Keratinocyte (primary cell): Measurements from ENCODE around the gene DMRT3. TPM values are rescaled to one million over a fixed set of nuclear protein-coding genes. Genes with fewer than 3 reads are reported as not detected.
A peak's percentile ranks its signal among the peaks of the same experiment; 100 is the strongest.

Experiments used
- DNase-seq: peaks from one replicate; pipeline ENCODE4 v3.0.0-alpha.2; 2011; ENCODE audit warnings: low read depth, missing footprints, low spot score
- FAIRE-seq: peaks from 2 replicates; lab custom pipeline; 2011; peaks lifted over from hg19 to GRCh38; lab: Jason Lieb, UNC
- H2AFZ ChIP-seq: 2 replicates; pipeline ENCODE4 v1.6.0; 2012; ENCODE audit warnings: low read length, control low read depth, inconsistent platforms; ENCODE audit not compliant: control insufficient read depth
- H3K27ac ChIP-seq: 2 replicates; pipeline ENCODE4 v1.5.1; 2011; ENCODE audit warnings: low read length; ENCODE audit not compliant: control insufficient read depth, insufficient read depth
- H3K27me3 ChIP-seq: 3 replicates; pipeline ENCODE4 v1.6.0; 2011; ENCODE audit warnings: low read length; ENCODE audit not compliant: control insufficient read depth, insufficient read depth; ENCODE audit errors: extremely low read depth
- H3K36me3 ChIP-seq, 2 experiments: 2 replicates in 1 of 2; 3 replicates in 1 of 2; pipeline ENCODE4 v1.5.1; 2011; ENCODE audit warnings: low read length in 2 of 2, mild to moderate bottlenecking in 1 of 2; ENCODE audit not compliant: control insufficient read depth in 2 of 2, insufficient read depth in 2 of 2; ENCODE audit errors: extremely low read depth in 1 of 2
- H3K4me1 ChIP-seq: 3 replicates; pipeline ENCODE4 v1.5.1; 2011; ENCODE audit warnings: low read length; ENCODE audit not compliant: control insufficient read depth, insufficient read depth; ENCODE audit errors: extremely low read depth
- H3K4me2 ChIP-seq: 3 replicates; pipeline ENCODE4 v1.6.0; 2011; ENCODE audit warnings: low read depth, low read length; ENCODE audit not compliant: control insufficient read depth, insufficient read depth; ENCODE audit errors: extremely low read depth
- H3K4me3 ChIP-seq, 3 experiments: fragments of 200-600 bp in 1 of 3; sonication (generic) in 1 of 3; 2 replicates in 2 of 3; 3 replicates in 1 of 3; pipeline ENCODE4 v1.5.1; 2011 to 2016; ENCODE audit warnings: low read length in 3 of 3, mild to moderate bottlenecking in 3 of 3, control low read depth in 2 of 3, inconsistent platforms in 1 of 3, low read depth in 1 of 3, mixed read lengths in 1 of 3, mixed run types in 1 of 3, moderate library complexity in 1 of 3; ENCODE audit not compliant: control insufficient read depth in 2 of 3, insufficient read depth in 2 of 3; ENCODE audit errors: extremely low read depth in 1 of 3
- H3K79me2 ChIP-seq: 2 replicates; pipeline ENCODE4 v1.6.0; 2012; ENCODE audit warnings: low read length; ENCODE audit not compliant: control insufficient read depth, insufficient read depth
- H3K9ac ChIP-seq: 3 replicates; pipeline ENCODE4 v1.6.0; 2011; ENCODE audit warnings: low read length; ENCODE audit not compliant: control insufficient read depth, insufficient read depth; ENCODE audit errors: extremely low read depth
- H3K9me1 ChIP-seq: 3 replicates; pipeline ENCODE4 v1.6.0; 2011; ENCODE audit warnings: low read length; ENCODE audit not compliant: control insufficient read depth, insufficient read depth; ENCODE audit errors: extremely low read depth
- H3K9me3 ChIP-seq: 2 replicates; pipeline ENCODE4 v1.5.1; 2012; ENCODE audit warnings: low read depth, low read length; ENCODE audit not compliant: control insufficient read depth
- H4K20me1 ChIP-seq: 3 replicates; pipeline ENCODE4 v1.6.0; 2011; ENCODE audit warnings: low read length; ENCODE audit not compliant: control insufficient read depth, insufficient read depth; ENCODE audit errors: extremely low read depth
- CTCF ChIP-seq, 3 experiments: IDR thresholded peaks in 1 of 3; conservative IDR thresholded peaks in 1 of 3; optimal IDR thresholded peaks in 1 of 3; 2 replicates in 2 of 3; 3 replicates in 1 of 3; pipeline versions ENCODE3 to v1.5.1; 2011; ENCODE audit warnings: low read length in 3 of 3, mild to moderate bottlenecking in 3 of 3, moderate library complexity in 2 of 3, control low read depth in 1 of 3, inconsistent platforms in 1 of 3; ENCODE audit not compliant: insufficient read depth in 2 of 3; ENCODE audit errors: extremely low read depth in 1 of 3
- EZH2 ChIP-seq: IDR thresholded peaks from one replicate; pipeline ENCODE4 v1.6.1; 2012; ENCODE audit warnings: inconsistent platforms, mild to moderate bottlenecking, low read length, moderate library complexity
- dilution Hi-C: fragments of 300-500 bp; cut with MboI; formaldehyde crosslinking; loops from one replicate; pipeline ENCODE4 v1.7.0; 2020; ENCODE audit warnings: low sequenced_read_pairs; ENCODE audit not compliant: extremely low pct_ligation_motif_present
- polyA plus RNA-seq, 5 experiments: library from polyadenylated mRNA; depleted of rRNA in 3 of 5; stranded (reverse) in 3 of 5; stranded (forward) in 1 of 5; unstranded in 1 of 5; fragments of >200 nt; gene quantifications; 1 replicate in 1 of 5; 2 replicates in 3 of 5; 3 replicates in 1 of 5; pipeline versions ENCODE4 v1.2.1 to v1.2.3, GENCODE V29; 2011 to 2012; ENCODE audit warnings: missing spikeins in 2 of 5, low read depth in 1 of 5, low replicate concordance in 1 of 5

The DMRT3 gene
- polyA plus RNA-seq, 1 donor (not counting 4 experiments of a cell fraction or from before 2014, with no cell fraction given): not detected

GRCh38 chr9:974996-975739 lies 1.3 kb upstream of the DMRT3 start:
- peaks cover 3% of the 10 kb centered on the region for H3K9me3 ChIP-seq
- H3K27me3 ChIP-seq: peaks cover 97% of the 10 kb centered on the region
- H3K9ac ChIP-seq: no peak overlapping the region
- no peaks in the 10 kb centered on the region for H3K36me3 ChIP-seq
- TF ChIP-seq CTCF (optimal IDR thresholded peaks at IDR 0.05 in 1 of 3, IDR thresholded peaks at IDR 0.05 in 1 of 3, conservative IDR thresholded peaks at IDR 0.05 in 1 of 3; ENCODE audit: extremely low read depth in 1 of 3, insufficient read depth in 2 of 3, low read length in 3 of 3) (no peak), EZH2 (peak; percentile 20)
- no peaks in the 10 kb centered on the region for H3K4me1 ChIP-seq
- no peak overlapping the region for H3K27ac ChIP-seq
- H3K79me2 ChIP-seq: no peaks in the 10 kb centered on the region
- dilution Hi-C loops: no loop called here
- H2AFZ ChIP-seq: no peak overlapping the region
- H3K9me1 ChIP-seq: no peaks in the 10 kb centered on the region
- H4K20me1 ChIP-seq: no peaks in the 10 kb centered on the region
- no peak for DNase-seq
- FAIRE-seq: no peak
- H3K4me3 ChIP-seq: no peak overlapping the region
- no peak overlapping the region for H3K4me2 ChIP-seq

GRCh38 chr9:975740-976257 lies 656 bp upstream of the DMRT3 start:
- DNase-seq (no peak), FAIRE-seq (no peak)
- peaks cover 95% of the 10 kb centered on the region for H3K27me3 ChIP-seq
- H3K4me2 ChIP-seq: no peak overlapping the region
- no peaks in the 10 kb centered on the region for H3K36me3 ChIP-seq
- H4K20me1 ChIP-seq: no peaks in the 10 kb centered on the region
- no peak overlapping the region for H2AFZ ChIP-seq
- H3K9me1 ChIP-seq: no peaks in the 10 kb centered on the region
- no peak overlapping the region for H3K27ac ChIP-seq
- peaks cover 3% of the 10 kb centered on the region for H3K9me3 ChIP-seq
- no peak overlapping the region for H3K9ac ChIP-seq
- TF ChIP-seq CTCF (optimal IDR thresholded peaks at IDR 0.05 in 1 of 3, IDR thresholded peaks at IDR 0.05 in 1 of 3, conservative IDR thresholded peaks at IDR 0.05 in 1 of 3; ENCODE audit: extremely low read depth in 1 of 3, insufficient read depth in 2 of 3, low read length in 3 of 3) (no peak), EZH2 (peak; percentile 68)
- dilution Hi-C loops: no loop called here
- H3K4me3 ChIP-seq: no peak overlapping the region
- no peaks in the 10 kb centered on the region for H3K4me1 ChIP-seq
- H3K79me2 ChIP-seq: no peaks in the 10 kb centered on the region
